ENCODE measurements around the gene OR7D2. TPM values are rescaled to one million over a fixed set of nuclear protein-coding genes. Genes with fewer than 3 reads are reported as not detected.

The OR7D2 gene
- total and polyA plus RNA-seq, 2 experiments from 2014 or later: not detected

- peak within 1 kb of the TSS; percentile 99 for H3K27ac Mint-ChIP-seq
- TF ChIP-seq, protein P1, sequence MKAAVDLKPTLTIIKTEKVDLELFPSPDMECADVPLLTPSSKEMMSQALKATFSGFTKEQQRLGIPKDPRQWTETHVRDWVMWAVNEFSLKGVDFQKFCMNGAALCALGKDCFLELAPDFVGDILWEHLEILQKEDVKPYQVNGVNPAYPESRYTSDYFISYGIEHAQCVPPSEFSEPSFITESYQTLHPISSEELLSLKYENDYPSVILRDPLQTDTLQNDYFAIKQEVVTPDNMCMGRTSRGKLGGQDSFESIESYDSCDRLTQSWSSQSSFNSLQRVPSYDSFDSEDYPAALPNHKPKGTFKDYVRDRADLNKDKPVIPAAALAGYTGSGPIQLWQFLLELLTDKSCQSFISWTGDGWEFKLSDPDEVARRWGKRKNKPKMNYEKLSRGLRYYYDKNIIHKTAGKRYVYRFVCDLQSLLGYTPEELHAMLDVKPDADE (IDR thresholded peaks at IDR 0.05): peak; percentile 91
- TF ChIP-seq, protein P2, sequence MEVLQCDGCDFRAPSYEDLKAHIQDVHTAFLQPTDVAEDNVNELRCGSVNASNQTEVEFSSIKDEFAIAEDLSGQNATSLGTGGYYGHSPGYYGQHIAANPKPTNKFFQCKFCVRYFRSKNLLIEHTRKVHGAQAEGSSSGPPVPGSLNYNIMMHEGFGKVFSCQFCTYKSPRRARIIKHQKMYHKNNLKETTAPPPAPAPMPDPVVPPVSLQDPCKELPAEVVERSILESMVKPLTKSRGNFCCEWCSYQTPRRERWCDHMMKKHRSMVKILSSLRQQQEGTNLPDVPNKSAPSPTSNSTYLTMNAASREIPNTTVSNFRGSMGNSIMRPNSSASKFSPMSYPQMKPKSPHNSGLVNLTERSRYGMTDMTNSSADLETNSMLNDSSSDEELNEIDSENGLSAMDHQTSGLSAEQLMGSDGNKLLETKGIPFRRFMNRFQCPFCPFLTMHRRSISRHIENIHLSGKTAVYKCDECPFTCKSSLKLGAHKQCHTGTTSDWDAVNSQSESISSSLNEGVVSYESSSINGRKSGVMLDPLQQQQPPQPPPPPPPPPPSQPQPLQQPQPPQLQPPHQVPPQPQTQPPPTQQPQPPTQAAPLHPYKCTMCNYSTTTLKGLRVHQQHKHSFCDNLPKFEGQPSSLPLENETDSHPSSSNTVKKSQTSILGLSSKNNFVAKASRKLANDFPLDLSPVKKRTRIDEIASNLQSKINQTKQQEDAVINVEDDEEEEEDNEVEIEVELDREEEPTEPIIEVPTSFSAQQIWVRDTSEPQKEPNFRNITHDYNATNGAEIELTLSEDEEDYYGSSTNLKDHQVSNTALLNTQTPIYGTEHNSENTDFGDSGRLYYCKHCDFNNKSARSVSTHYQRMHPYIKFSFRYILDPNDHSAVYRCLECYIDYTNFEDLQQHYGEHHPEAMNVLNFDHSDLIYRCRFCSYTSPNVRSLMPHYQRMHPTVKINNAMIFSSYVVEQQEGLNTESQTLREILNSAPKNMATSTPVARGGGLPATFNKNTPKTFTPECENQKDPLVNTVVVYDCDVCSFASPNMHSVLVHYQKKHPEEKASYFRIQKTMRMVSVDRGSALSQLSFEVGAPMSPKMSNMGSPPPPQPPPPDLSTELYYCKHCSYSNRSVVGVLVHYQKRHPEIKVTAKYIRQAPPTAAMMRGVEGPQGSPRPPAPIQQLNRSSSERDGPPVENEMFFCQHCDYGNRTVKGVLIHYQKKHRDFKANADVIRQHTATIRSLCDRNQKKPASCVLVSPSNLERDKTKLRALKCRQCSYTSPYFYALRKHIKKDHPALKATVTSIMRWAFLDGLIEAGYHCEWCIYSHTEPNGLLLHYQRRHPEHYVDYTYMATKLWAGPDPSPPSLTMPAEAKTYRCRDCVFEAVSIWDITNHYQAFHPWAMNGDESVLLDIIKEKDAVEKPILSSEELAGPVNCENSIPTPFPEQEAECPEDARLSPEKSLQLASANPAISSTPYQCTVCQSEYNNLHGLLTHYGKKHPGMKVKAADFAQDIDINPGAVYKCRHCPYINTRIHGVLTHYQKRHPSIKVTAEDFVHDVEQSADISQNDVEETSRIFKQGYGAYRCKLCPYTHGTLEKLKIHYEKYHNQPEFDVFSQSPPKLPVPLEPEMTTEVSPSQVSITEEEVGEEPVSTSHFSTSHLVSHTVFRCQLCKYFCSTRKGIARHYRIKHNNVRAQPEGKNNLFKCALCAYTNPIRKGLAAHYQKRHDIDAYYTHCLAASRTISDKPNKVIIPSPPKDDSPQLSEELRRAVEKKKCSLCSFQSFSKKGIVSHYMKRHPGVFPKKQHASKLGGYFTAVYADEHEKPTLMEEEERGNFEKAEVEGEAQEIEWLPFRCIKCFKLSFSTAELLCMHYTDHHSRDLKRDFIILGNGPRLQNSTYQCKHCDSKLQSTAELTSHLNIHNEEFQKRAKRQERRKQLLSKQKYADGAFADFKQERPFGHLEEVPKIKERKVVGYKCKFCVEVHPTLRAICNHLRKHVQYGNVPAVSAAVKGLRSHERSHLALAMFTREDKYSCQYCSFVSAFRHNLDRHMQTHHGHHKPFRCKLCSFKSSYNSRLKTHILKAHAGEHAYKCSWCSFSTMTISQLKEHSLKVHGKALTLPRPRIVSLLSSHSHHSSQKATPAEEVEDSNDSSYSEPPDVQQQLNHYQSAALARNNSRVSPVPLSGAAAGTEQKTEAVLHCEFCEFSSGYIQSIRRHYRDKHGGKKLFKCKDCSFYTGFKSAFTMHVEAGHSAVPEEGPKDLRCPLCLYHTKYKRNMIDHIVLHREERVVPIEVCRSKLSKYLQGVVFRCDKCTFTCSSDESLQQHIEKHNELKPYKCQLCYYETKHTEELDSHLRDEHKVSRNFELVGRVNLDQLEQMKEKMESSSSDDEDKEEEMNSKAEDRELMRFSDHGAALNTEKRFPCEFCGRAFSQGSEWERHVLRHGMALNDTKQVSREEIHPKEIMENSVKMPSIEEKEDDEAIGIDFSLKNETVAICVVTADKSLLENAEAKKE (CRISPR knock-in tag; IDR thresholded peaks at IDR 0.05): no peak
- TF ChIP-seq POLR2AphosphoS5 (IDR thresholded peaks at IDR 0.05; ENCODE audit: low read depth): peak; percentile 87
- TF ChIP-seq CREB1 (CRISPR knock-in tag; IDR thresholded peaks at IDR 0.05; ENCODE audit: low read depth): peak; percentile 69; the same call in 1 of the 2 replicates
- TF ChIP-seq, protein P3, sequence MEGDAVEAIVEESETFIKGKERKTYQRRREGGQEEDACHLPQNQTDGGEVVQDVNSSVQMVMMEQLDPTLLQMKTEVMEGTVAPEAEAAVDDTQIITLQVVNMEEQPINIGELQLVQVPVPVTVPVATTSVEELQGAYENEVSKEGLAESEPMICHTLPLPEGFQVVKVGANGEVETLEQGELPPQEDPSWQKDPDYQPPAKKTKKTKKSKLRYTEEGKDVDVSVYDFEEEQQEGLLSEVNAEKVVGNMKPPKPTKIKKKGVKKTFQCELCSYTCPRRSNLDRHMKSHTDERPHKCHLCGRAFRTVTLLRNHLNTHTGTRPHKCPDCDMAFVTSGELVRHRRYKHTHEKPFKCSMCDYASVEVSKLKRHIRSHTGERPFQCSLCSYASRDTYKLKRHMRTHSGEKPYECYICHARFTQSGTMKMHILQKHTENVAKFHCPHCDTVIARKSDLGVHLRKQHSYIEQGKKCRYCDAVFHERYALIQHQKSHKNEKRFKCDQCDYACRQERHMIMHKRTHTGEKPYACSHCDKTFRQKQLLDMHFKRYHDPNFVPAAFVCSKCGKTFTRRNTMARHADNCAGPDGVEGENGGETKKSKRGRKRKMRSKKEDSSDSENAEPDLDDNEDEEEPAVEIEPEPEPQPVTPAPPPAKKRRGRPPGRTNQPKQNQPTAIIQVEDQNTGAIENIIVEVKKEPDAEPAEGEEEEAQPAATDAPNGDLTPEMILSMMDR (conservative IDR thresholded peaks at IDR 0.05; ENCODE audit: low read depth in 2 of 2): no peak
- TF ChIP-seq JUNB (IDR thresholded peaks at IDR 0.05; ENCODE audit: unreplicated experiment): no peak
- TF ChIP-seq ZNF331 (CRISPR knock-in tag; IDR thresholded peaks at IDR 0.05; ENCODE audit: low read depth): no peak
- no peak for TF ChIP-seq EZH2 (IDR thresholded peaks at IDR 0.05; ENCODE audit: low read depth, unreplicated experiment)
Measured at GRCh38 chr19:9140159-9140874, 38.5 kb upstream of the OR7D2 start, which contains the start of gene ZNF317. TSS of gene ZNF317 (plus strand) at chr19:9140397. CDS start at chr19:9156017, 15,620 bp downstream.

More at GRCh38 chr19:9140159-9140874, 38.5 kb upstream of the OR7D2 start, which contains the start of gene ZNF317:
- H2AFZ ChIP-seq: peak within 1 kb of the TSS; percentile 100
- H3K36me3 ChIP-seq (ENCODE audit: insufficient read depth): no peaks in the 10 kb centered on the region
- Mint-ChIP-seq H3K27me3 (ENCODE audit: insufficient read depth, low read depth, poor library complexity) (peaks cover 7% of the 10 kb centered on the region), H3K4me3 (peak within 1 kb of the TSS; percentile 99), H3K36me3 (ENCODE audit: low read depth) (peaks cover 43% of the 10 kb centered on the region), H3K9me3 (peaks cover 32% of the 10 kb centered on the region), H3K4me1 (peaks cover 6% of the 10 kb centered on the region; the same call in 1 of the 3 replicates)
- H4K20me1 ChIP-seq (replicated peaks; ENCODE audit: insufficient read depth): peaks cover 29% of the 10 kb centered on the region
- peak within 1 kb of the TSS; percentile 84 for H3K27ac ChIP-seq (ENCODE audit: low read depth)
- peaks cover 21% of the 10 kb centered on the region for H3K4me1 ChIP-seq (ENCODE audit: insufficient read depth)
- H3K9me2 ChIP-seq (ENCODE audit: insufficient read depth): no peaks in the 10 kb centered on the region
- peaks cover 51% of the 10 kb centered on the region for H3K79me2 ChIP-seq (replicated peaks; ENCODE audit: insufficient read depth)
- peak within 1 kb of the TSS; percentile 91 for H3K4me3 ChIP-seq
- peak within 1 kb of the TSS; percentile 81 for H3K4me2 ChIP-seq
- no peaks in the 10 kb centered on the region for H3F3A ChIP-seq (replicated peaks; ENCODE audit: low read depth)
- peak; percentile 95 for ATAC-seq
- DNase-seq (ENCODE audit: low spot score): peak; percentile 97
- H3K27me3 ChIP-seq (ENCODE audit: insufficient read depth): no peaks in the 10 kb centered on the region
